Osteoblast (primary cell): ENCODE results near the gene PPARD. TPM values are rescaled to one million over a fixed set of nuclear protein-coding genes. Genes with fewer than 3 reads are reported as not detected.
A peak's percentile ranks its signal among the peaks of the same experiment; 100 is the strongest.

ENCODE experiments used
- DNase-seq: peaks from one replicate; pipeline ENCODE4 v3.0.0; 2011; ENCODE audit warnings: low spot score, mixed read lengths; ENCODE audit not compliant: insufficient read length; ENCODE audit errors: missing footprints
- H2AFZ ChIP-seq: 2 replicates; pipeline ENCODE4 v1.6.0; 2011; ENCODE audit warnings: mild to moderate bottlenecking, low read length
- H3K27ac ChIP-seq: 2 replicates; pipeline ENCODE4 v1.5.1; 2011; ENCODE audit warnings: mild to moderate bottlenecking, low read depth, low read length, moderate library complexity
- H3K27me3 ChIP-seq: 2 replicates; pipeline ENCODE4 v1.6.0; 2012; ENCODE audit warnings: mild to moderate bottlenecking, control low read depth, inconsistent platforms, low read length, moderate library complexity; ENCODE audit not compliant: insufficient read depth
- H3K36me3 ChIP-seq: 2 replicates; pipeline ENCODE4 v1.5.1; 2011; ENCODE audit warnings: mild to moderate bottlenecking, low read length, control low read depth, moderate library complexity; ENCODE audit not compliant: insufficient read depth
- H3K4me1 ChIP-seq: 2 replicates; pipeline ENCODE4 v1.5.1; 2011; ENCODE audit warnings: mild to moderate bottlenecking, low read length, control low read depth, moderate library complexity; ENCODE audit not compliant: insufficient read depth
- H3K4me2 ChIP-seq: 2 replicates; pipeline ENCODE4 v1.6.0; 2011; ENCODE audit warnings: mild to moderate bottlenecking, low read length; ENCODE audit not compliant: insufficient read depth
- H3K4me3 ChIP-seq: fragments of 200-600 bp; sonication (generic); 3 replicates; pipeline ENCODE4 v1.5.1; 2012; ENCODE audit warnings: mild to moderate bottlenecking, low read length, inconsistent platforms; ENCODE audit not compliant: insufficient read depth
- H3K79me2 ChIP-seq: 2 replicates; pipeline ENCODE4 v1.6.0; 2012; ENCODE audit warnings: mild to moderate bottlenecking, low read length, control low read depth, inconsistent platforms; ENCODE audit not compliant: insufficient read depth
- H3K9me3 ChIP-seq: 2 replicates; pipeline ENCODE4 v1.5.1; 2011; ENCODE audit warnings: low read depth, low read length, control low read depth
- H4K20me1 ChIP-seq: 2 replicates; pipeline ENCODE4 v1.6.0; 2012; ENCODE audit warnings: mild to moderate bottlenecking, low read length, control low read depth; ENCODE audit not compliant: insufficient read depth
- total RNA-seq: library from RNA; depleted of rRNA; stranded (reverse); fragments of >200 nt; gene quantifications from 2 replicates; pipeline ENCODE4 v1.2.3, GENCODE V29; 2012
- TF ChIP-seq, protein P1 (sequence below): IDR thresholded peaks from 2 replicates; pipeline ENCODE4 v1.5.1; 2011; ENCODE audit warnings: mild to moderate bottlenecking, low read depth, low read length, moderate library complexity; ENCODE audit errors: extremely low read depth

PPARD gene
- total RNA-seq, 1 donor = 12.3 TPM

DNA sequence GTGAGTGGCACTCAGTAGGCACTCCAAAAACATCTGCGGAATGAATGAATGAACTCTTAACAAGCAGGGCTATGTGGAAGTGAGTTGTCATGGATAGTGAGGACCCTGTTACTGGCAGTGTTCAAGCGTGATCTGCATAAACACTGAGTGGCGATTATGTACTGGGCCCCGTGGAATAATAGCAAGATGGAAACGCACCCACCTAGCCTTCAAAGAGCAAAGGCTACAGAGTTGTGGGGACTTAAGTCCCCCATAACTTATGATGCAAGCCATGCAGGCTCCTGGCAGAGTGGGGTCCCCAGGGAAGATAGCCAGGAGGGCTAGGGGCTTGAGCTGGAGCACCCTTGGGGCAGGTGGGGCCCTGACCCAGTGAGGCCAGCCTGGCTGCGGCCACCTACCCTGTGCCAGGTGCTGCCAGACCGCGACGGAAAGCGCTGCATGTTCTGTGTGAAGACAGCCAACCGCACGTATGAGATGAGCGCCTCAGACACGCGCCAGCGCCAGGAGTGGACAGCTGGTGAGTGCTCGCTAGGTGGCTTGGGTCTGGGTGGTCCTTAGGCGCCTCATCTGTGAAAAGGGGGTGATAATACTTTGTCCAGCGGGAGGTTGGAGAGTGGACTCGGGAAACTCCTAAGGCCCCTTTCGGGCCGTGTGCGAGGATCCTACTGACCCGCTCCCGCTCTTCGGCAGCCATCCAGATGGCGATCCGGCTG is 24.7 kb upstream of the PPARD start:
- Histone ChIP-seq H3K4me2 (peak overlapping the region; percentile 91), H3K9me3 (no peaks in the 10 kb centered on the region), H3K36me3 (no peaks in the 10 kb centered on the region), H3K27ac (no peak overlapping the region), H3K4me3 (peak overlapping the region; percentile 69), H3K79me2 (no peaks in the 10 kb centered on the region), H3K27me3 (no peaks in the 10 kb centered on the region), H4K20me1 (no peaks in the 10 kb centered on the region), H3K4me1 (peaks cover 9% of the 10 kb centered on the region), H2AFZ (peak overlapping the region; percentile 87)
- peak; percentile 26 for DNase-seq
- TF ChIP-seq, protein P1, sequence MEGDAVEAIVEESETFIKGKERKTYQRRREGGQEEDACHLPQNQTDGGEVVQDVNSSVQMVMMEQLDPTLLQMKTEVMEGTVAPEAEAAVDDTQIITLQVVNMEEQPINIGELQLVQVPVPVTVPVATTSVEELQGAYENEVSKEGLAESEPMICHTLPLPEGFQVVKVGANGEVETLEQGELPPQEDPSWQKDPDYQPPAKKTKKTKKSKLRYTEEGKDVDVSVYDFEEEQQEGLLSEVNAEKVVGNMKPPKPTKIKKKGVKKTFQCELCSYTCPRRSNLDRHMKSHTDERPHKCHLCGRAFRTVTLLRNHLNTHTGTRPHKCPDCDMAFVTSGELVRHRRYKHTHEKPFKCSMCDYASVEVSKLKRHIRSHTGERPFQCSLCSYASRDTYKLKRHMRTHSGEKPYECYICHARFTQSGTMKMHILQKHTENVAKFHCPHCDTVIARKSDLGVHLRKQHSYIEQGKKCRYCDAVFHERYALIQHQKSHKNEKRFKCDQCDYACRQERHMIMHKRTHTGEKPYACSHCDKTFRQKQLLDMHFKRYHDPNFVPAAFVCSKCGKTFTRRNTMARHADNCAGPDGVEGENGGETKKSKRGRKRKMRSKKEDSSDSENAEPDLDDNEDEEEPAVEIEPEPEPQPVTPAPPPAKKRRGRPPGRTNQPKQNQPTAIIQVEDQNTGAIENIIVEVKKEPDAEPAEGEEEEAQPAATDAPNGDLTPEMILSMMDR = no peak

DNA sequence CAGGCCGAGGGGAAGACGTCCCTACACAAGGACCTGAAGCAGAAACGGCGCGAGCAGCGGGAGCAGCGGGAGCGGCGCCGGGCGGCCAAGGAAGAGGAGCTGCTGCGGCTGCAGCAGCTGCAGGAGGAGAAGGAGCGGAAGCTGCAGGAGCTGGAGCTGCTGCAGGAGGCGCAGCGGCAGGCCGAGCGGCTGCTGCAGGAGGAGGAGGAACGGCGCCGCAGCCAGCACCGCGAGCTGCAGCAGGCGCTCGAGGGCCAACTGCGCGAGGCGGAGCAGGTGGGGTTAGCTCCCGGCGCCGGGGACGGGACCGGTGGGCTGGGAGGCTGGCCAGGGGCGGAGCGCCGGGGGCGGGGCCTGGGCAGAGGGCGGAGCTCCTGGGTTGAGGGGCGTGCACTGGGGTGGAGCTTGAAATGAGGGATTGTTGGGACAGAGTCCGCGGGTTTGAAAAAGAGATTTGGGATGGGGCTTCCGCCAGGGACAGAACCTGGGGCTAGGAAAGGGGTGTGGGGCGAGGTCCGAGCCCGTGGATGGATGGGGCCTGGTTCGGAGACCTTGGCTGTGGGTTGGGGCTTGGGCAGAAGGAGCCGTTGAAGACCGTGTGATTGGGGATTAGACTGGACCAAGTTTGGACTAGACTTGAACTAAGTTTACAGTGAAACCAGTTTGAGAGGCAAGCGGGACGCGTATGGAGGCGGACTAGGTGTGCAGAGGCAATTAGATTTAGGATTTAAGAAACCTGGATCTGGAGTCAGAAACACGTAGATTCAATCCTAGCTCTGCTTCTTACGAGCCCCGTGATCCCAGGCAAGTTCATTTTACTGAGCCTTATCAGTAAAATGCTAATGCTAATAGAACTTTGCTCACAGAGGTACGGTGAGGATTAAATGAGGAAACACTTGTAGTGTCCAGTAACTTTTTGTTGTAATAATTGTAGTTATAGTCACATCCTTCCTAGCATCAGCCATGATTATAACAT is 23.9 kb upstream of the PPARD start:
- Histone ChIP-seq H3K36me3 (no peaks in the 10 kb centered on the region), H3K79me2 (no peaks in the 10 kb centered on the region), H3K9me3 (no peaks in the 10 kb centered on the region), H3K4me2 (peak overlapping the region; percentile 91), H4K20me1 (no peaks in the 10 kb centered on the region), H2AFZ (peak overlapping the region; percentile 87), H3K4me1 (peaks cover 9% of the 10 kb centered on the region), H3K27ac (no peak overlapping the region), H3K4me3 (peak overlapping the region; percentile 69), H3K27me3 (no peaks in the 10 kb centered on the region)
- TF ChIP-seq, protein P1 = no peak
- peak; percentile 98 for DNase-seq

DNA sequence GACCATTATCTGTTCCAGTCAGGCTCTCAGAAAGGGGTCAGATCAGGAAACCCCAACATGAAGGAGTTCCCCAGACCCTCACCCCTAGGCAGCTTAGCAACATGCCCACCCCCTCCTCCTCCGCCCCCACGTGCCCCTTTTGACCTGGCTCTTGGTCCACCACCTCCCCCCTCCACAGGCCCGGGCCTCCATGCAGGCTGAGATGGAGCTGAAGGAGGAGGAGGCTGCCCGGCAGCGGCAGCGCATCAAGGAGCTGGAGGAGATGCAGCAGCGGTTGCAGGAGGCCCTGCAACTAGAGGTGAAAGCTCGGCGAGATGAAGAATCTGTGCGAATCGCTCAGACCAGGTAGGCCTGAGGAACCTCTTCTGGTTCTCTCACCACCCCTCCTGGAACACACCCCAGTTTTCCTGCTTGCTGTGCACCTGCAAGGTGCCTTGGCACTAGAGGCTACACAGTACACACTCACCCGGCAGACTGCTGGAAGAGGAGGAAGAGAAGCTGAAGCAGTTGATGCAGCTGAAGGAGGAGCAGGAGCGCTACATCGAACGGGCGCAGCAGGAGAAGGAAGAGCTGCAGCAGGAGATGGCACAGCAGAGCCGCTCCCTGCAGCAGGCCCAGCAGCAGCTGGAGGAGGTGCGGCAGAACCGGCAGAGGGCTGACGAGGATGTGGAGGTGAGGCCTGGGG is 22.9 kb upstream of the PPARD start:
- Histone ChIP-seq H3K4me2 (no peak overlapping the region), H2AFZ (no peak overlapping the region), H3K4me3 (no peak overlapping the region), H3K36me3 (no peaks in the 10 kb centered on the region), H3K9me3 (no peaks in the 10 kb centered on the region), H3K27me3 (no peaks in the 10 kb centered on the region), H3K27ac (no peak overlapping the region), H3K79me2 (no peaks in the 10 kb centered on the region), H4K20me1 (no peaks in the 10 kb centered on the region), H3K4me1 (peaks cover 9% of the 10 kb centered on the region)
- TF ChIP-seq, protein P1 = no peak
- DNase-seq = peak; percentile 27
